NAMALWA (cell line): ENCODE results near the gene INTS6.

Source experiments
- DNase-seq: peaks from one replicate; pipeline ENCODE4 v3.0.0-alpha.2; 2015; ENCODE audit warnings: low spot score

Gene INTS6

DNA sequence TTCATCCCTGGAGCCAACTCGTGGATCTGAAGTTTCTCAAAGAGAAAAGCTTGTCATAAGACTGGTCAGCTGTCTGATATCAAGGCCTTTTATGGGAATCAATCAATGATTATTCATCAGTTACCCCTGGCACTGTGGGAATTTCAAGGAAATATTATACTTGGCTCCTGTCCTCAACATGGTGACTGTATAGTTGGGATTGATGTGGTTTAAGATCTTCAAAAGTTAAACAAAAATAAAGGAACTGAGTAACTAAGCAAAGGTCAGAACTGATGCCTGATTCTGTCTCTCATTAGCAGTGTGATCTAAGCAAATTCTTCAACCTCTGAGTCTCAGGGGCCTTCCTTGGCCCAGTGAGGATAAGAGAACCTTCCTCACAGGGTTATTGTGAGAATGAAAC is 135.6 kb downstream of the INTS6 start:
- no peak for DNase-seq

DNA sequence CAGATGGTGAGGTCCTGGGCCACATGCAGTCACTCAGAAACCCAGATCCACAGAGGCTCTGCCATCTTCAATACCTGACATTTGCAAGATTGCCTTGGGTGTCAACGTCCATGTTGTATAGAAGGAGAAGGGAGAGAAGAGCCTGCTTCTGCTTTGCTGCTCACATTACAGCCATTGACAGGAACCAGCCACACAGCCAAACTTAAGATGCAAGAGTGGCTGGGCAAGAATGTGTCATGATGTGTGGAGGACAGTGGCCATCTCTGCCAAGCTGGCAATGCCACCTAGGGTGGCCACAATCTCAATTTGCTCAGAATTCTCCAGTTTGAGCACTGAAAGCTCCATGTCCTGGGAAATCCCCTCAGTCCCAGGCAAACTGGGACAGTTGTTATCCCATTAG is 139.2 kb downstream of the INTS6 start:
- DNase-seq = no peak

DNA sequence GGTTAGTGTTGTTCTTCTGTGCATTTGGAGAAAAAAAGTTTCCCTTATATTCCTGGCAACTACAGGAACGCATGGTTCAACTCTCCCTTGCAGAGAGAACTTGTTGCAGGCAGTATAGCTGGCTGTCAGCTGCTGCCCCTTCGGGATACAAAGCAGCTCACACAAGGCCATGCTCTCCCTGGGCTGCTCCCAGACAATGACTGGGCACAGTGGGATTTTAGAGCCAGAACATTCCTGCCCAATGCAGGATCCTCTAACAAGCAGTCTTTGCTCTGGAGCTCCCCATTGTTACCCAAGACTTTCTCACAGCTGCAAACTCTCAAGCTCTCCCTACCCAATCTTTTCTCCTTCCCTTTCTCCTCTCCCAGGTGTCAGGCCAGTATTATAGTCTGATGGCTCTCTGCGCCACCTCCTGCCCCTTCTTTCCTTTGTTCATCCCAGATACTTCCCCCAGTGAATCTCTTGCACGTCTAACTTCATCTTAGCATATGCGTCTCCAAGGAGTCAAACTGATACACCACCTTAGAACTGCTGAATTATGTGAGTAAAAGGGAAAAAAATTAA is 140.8 kb downstream of the INTS6 start:
- no peak for DNase-seq
